ENCODE measurements around the gene FAM118B. TPM values are rescaled to one million over a fixed set of nuclear protein-coding genes. Genes with fewer than 3 reads are reported as not detected.

The FAM118B gene
- total and polyA plus RNA-seq, 2 experiments from 2014 or later: 29.6 to 35.2 TPM

DNA sequence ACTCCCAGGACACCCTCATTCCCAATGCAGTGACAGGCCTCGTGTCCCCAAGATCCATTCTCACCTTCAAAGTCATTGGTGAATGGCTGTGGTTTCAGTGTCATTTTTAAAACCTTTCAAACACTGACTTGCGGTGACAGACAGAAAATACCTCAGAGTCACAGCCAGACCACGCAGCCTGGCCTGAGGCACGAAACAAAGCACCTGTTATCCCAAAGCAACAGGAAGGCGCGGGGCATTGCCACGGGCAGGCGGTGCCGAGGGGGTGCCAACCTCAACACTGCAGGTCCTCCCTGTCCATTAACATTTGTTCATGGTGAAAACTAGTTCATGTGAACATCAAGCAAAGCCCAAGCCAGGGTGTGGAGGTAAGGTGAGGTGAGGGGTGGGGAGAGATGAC is 38.3 kb upstream of the FAM118B start:
- Histone ChIP-seq H3K9me3 (ENCODE audit: low read depth) (no peaks in the 10 kb centered on the region), H3K4me2 (no peak overlapping the region), H3K27ac (no peak overlapping the region), H3K36me3 (replicated peaks; ENCODE audit: insufficient read depth, low read depth) (no peaks in the 10 kb centered on the region), H3K4me1 (ENCODE audit: insufficient read depth) (no peaks in the 10 kb centered on the region), H3K79me2 (no peaks in the 10 kb centered on the region), H4K20me1 (ENCODE audit: insufficient read depth, poor library complexity, severe bottlenecking) (no peaks in the 10 kb centered on the region), H3K9me2 (replicated peaks; ENCODE audit: insufficient read depth) (no peaks in the 10 kb centered on the region), H2AFZ (no peak overlapping the region), H3K27me3 (no peaks in the 10 kb centered on the region), H3K4me3 (no peak overlapping the region)
- no peak for DNase-seq (ENCODE audit: low spot score)
- TF ChIP-seq EZH2 (IDR thresholded peaks at IDR 0.05; ENCODE audit: borderline replicate concordance) (no peak), EZH2phosphoT487 (IDR thresholded peaks at IDR 0.05; ENCODE audit: low read depth, severe bottlenecking, unreplicated experiment) (no peak)
- TF ChIP-seq, protein P1, sequence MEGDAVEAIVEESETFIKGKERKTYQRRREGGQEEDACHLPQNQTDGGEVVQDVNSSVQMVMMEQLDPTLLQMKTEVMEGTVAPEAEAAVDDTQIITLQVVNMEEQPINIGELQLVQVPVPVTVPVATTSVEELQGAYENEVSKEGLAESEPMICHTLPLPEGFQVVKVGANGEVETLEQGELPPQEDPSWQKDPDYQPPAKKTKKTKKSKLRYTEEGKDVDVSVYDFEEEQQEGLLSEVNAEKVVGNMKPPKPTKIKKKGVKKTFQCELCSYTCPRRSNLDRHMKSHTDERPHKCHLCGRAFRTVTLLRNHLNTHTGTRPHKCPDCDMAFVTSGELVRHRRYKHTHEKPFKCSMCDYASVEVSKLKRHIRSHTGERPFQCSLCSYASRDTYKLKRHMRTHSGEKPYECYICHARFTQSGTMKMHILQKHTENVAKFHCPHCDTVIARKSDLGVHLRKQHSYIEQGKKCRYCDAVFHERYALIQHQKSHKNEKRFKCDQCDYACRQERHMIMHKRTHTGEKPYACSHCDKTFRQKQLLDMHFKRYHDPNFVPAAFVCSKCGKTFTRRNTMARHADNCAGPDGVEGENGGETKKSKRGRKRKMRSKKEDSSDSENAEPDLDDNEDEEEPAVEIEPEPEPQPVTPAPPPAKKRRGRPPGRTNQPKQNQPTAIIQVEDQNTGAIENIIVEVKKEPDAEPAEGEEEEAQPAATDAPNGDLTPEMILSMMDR (IDR thresholded peaks at IDR 0.05; ENCODE audit: poor library complexity): no peak
- 83% methylated on average over 9 of the region's 9 CpGs for WGBS (ENCODE audit: low lambda C conversion rate, missing lambda C conversion rate)

- H3K79me2 ChIP-seq: no peaks in the 10 kb centered on the region
- no peaks in the 10 kb centered on the region for H3K27me3 ChIP-seq
- whole genome bisulfite sequencing (ENCODE audit: low lambda C conversion rate, missing lambda C conversion rate): 98% methylated on average over 7 of the region's 7 CpGs
- no peaks in the 10 kb centered on the region for H3K4me1 ChIP-seq (ENCODE audit: insufficient read depth)
- no peaks in the 10 kb centered on the region for H3K9me2 ChIP-seq (replicated peaks; ENCODE audit: insufficient read depth)
- H3K4me2 ChIP-seq: no peak overlapping the region
- DNase-seq (ENCODE audit: low spot score): no peak
- no peak for TF ChIP-seq EZH2phosphoT487 (IDR thresholded peaks at IDR 0.05; ENCODE audit: low read depth, severe bottlenecking, unreplicated experiment)
- TF ChIP-seq EZH2 (IDR thresholded peaks at IDR 0.05; ENCODE audit: borderline replicate concordance): no peak
- TF ChIP-seq, protein P1 (IDR thresholded peaks at IDR 0.05; ENCODE audit: poor library complexity): no peak
- no peak overlapping the region for H2AFZ ChIP-seq
- H3K4me3 ChIP-seq: no peak overlapping the region
- H4K20me1 ChIP-seq (ENCODE audit: insufficient read depth, poor library complexity, severe bottlenecking): no peaks in the 10 kb centered on the region
- H3K27ac ChIP-seq: no peak overlapping the region
- H3K36me3 ChIP-seq (replicated peaks; ENCODE audit: insufficient read depth, low read depth): no peaks in the 10 kb centered on the region
- no peaks in the 10 kb centered on the region for H3K9me3 ChIP-seq (ENCODE audit: low read depth)
These were observed 36.8 kb upstream of the FAM118B start for GRCh38 chr11:126174816-126175215.

DNA sequence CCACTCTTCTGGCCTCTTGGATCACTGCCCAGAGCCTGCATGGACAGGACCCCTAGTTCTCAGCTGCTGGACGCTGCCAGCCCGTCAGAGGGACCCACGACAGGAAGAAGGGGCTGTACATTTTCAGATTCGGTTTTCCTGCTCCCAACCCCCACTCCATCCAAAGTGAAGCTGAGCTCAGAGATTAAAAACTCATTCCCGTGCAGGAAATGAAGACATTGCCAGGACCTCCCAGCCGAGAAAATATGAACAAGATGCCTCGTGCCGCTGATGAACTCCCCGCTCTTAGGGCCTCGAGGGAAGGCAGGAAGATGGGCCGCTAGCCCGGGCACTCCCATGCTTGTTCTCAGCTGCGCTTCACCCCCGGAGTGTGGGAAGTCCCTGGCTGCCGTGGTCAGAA is 36.2 kb upstream of the FAM118B start:
- H3K9me2 ChIP-seq (replicated peaks; ENCODE audit: insufficient read depth): no peaks in the 10 kb centered on the region
- H3K9me3 ChIP-seq (ENCODE audit: low read depth): no peaks in the 10 kb centered on the region
- no peaks in the 10 kb centered on the region for H3K27me3 ChIP-seq
- H3K4me1 ChIP-seq (ENCODE audit: insufficient read depth): no peaks in the 10 kb centered on the region
- no peaks in the 10 kb centered on the region for H3K36me3 ChIP-seq (replicated peaks; ENCODE audit: insufficient read depth, low read depth)
- no peak overlapping the region for H2AFZ ChIP-seq
- H3K79me2 ChIP-seq: no peaks in the 10 kb centered on the region
- no peak overlapping the region for H3K27ac ChIP-seq
- no peak for DNase-seq (ENCODE audit: low spot score)
- H3K4me2 ChIP-seq: no peak overlapping the region
- no peaks in the 10 kb centered on the region for H4K20me1 ChIP-seq (ENCODE audit: insufficient read depth, poor library complexity, severe bottlenecking)
- 73% methylated on average over 15 of the region's 15 CpGs for WGBS (ENCODE audit: low lambda C conversion rate, missing lambda C conversion rate)
- TF ChIP-seq EZH2 (IDR thresholded peaks at IDR 0.05; ENCODE audit: borderline replicate concordance): no peak
- TF ChIP-seq EZH2phosphoT487 (IDR thresholded peaks at IDR 0.05; ENCODE audit: low read depth, severe bottlenecking, unreplicated experiment): no peak
- TF ChIP-seq, protein P1 (IDR thresholded peaks at IDR 0.05; ENCODE audit: poor library complexity): no peak
- H3K4me3 ChIP-seq: no peak overlapping the region
